ENCODE results near the gene HCRTR1. TPM values are rescaled to one million over a fixed set of nuclear protein-coding genes. Genes with fewer than 3 reads are reported as not detected.

The HCRTR1 gene
- total RNA-seq, 1 donor from 2014 or later: not detected

DNA sequence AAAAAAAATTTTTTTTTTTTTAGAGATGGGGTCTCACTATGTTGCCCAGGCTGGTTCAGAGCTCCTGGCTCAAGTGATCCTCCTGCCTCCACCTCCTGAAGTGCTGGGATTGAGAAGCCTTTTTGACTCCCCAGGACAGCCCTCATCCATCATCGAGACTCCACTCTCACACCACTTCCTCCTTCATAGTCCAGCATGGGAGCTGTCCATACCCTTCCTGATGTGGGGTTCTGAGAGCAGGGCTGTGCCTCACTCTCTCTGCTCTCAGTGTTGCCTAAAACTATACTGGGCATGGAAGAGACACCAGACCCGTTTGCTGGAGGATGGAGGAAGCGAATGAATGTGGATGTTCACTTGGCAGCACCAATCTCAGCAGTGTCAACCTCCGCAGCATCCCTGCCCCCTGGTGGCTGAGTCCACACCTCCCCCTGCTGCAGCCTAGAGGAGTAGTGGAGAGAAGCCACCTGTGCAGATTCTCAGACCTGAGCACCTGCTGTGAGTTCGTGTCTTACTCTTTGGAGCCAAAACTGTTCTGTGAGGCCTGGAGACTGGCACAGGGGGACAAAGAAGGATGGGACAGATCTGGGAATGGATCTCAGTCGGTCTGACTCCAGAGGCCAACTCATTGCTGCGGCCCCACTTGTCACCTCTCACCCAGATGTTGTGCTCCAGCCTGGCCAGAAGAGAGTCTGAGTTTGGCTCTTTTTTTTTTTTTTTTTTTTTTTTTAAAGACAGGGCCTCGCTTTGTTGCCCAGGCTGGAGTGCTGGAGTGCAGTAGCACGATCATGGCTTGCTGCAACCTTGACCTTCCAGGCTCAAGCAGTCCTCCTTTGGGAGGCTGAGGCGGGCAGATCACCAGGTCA lies 23.5 kb upstream of the HCRTR1 start:
- Mint-ChIP-seq H3K9me3 (ENCODE audit: unreplicated experiment) (peaks cover 4% of the 10 kb centered on the region), H3K27ac (ENCODE audit: unreplicated experiment) (no peak overlapping the region), H3K27me3 (ENCODE audit: unreplicated experiment) (peaks cover 9% of the 10 kb centered on the region), H3K36me3 (ENCODE audit: unreplicated experiment) (no peaks in the 10 kb centered on the region), H3K4me1 (ENCODE audit: low read depth, unreplicated experiment) (peaks cover 21% of the 10 kb centered on the region), H3K4me3 (ENCODE audit: unreplicated experiment) (no peak overlapping the region)
- DNase-seq: peak; percentile 91
- TF ChIP-seq, protein P1, sequence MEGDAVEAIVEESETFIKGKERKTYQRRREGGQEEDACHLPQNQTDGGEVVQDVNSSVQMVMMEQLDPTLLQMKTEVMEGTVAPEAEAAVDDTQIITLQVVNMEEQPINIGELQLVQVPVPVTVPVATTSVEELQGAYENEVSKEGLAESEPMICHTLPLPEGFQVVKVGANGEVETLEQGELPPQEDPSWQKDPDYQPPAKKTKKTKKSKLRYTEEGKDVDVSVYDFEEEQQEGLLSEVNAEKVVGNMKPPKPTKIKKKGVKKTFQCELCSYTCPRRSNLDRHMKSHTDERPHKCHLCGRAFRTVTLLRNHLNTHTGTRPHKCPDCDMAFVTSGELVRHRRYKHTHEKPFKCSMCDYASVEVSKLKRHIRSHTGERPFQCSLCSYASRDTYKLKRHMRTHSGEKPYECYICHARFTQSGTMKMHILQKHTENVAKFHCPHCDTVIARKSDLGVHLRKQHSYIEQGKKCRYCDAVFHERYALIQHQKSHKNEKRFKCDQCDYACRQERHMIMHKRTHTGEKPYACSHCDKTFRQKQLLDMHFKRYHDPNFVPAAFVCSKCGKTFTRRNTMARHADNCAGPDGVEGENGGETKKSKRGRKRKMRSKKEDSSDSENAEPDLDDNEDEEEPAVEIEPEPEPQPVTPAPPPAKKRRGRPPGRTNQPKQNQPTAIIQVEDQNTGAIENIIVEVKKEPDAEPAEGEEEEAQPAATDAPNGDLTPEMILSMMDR (IDR thresholded peaks at IDR 0.05; ENCODE audit: partially characterized antibody, unreplicated experiment): peak; percentile 84

DNA sequence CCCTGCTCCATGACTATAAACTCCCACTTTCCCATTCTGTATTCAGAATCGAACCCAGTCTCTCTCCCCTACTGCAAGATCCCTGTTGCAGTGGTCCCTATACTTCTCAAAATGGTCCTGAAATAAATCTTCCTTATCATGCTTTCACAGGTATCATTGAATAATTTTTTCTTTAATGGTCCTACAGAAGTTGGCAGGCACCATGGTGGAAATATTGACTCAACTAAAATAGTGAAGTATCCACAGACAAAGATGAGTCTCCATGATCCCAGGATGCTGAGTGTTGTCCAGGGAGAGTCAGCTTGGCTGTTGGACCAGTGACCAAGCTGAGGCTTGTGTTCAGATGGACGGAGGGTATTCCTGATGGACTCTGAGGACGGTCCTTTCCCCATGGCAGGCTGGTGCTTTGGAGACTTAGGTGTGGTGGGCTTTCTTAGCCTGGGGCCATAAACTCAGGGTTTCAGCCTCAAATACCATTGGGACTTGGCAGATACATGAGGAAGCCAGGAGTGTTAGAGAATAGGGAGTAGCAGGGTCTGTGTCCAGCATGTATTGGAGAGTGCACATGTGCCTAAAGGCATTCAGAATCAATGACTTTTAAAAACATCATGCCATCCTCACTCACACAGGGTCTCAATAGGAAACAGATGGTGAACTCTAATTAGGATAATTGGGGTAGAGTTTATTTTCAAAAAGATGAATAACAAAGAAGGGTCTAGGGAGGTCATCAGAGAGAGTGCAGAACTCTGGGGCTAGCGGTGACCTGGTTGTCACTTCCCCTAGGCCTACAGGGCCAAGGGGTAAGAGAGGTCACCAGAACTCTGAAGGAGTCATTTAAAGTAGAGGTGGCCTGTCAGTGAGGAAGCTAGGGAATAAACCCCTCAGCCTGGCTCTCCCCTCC lies 21.4 kb upstream of the HCRTR1 start:
- DNase-seq: no peak
- H3K4me3 Mint-ChIP-seq (ENCODE audit: unreplicated experiment): peak overlapping the region; percentile 4

DNA sequence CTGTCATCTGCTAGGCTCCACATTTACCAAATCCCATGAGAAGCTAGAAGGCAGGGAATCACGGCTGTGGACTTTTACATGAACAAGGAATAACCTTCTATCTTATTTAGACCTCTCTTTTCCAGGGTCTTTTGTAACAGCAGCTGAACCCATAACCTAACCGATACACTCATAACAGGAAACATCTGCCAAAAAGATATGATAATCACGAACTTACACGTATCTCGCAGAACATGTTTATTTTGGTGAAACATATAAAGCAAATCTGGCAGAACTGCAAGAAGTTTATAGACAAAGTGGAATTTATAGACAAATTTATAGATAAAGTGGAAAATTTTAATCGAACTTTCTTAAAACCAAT lies 20.8 kb upstream of the HCRTR1 start:
- H3K27ac Mint-ChIP-seq (ENCODE audit: unreplicated experiment): peak overlapping the region; percentile 63
- TF ChIP-seq, protein P1 (IDR thresholded peaks at IDR 0.05; ENCODE audit: partially characterized antibody, unreplicated experiment): no peak
- H3K9me3 Mint-ChIP-seq (ENCODE audit: unreplicated experiment): peaks cover 2% of the 10 kb centered on the region
- H3K27me3 Mint-ChIP-seq (ENCODE audit: unreplicated experiment): peaks cover 3% of the 10 kb centered on the region
- H3K4me1 Mint-ChIP-seq (ENCODE audit: low read depth, unreplicated experiment): peaks cover 19% of the 10 kb centered on the region
- peak overlapping the region; percentile 39 for H3K4me3 Mint-ChIP-seq (ENCODE audit: unreplicated experiment)
- H3K36me3 Mint-ChIP-seq (ENCODE audit: unreplicated experiment): no peaks in the 10 kb centered on the region
- DNase-seq: no peak

More for the DNA sequence above, 21.4 kb upstream of the HCRTR1 start:
- peaks cover 2% of the 10 kb centered on the region for H3K9me3 Mint-ChIP-seq (ENCODE audit: unreplicated experiment)
- peak overlapping the region; percentile 63 for H3K27ac Mint-ChIP-seq (ENCODE audit: unreplicated experiment)
- peaks cover 3% of the 10 kb centered on the region for H3K27me3 Mint-ChIP-seq (ENCODE audit: unreplicated experiment)
- peaks cover 19% of the 10 kb centered on the region for H3K4me1 Mint-ChIP-seq (ENCODE audit: low read depth, unreplicated experiment)
- TF ChIP-seq, protein P1 (IDR thresholded peaks at IDR 0.05; ENCODE audit: partially characterized antibody, unreplicated experiment): no peak
- H3K36me3 Mint-ChIP-seq (ENCODE audit: unreplicated experiment): no peaks in the 10 kb centered on the region

DNA sequence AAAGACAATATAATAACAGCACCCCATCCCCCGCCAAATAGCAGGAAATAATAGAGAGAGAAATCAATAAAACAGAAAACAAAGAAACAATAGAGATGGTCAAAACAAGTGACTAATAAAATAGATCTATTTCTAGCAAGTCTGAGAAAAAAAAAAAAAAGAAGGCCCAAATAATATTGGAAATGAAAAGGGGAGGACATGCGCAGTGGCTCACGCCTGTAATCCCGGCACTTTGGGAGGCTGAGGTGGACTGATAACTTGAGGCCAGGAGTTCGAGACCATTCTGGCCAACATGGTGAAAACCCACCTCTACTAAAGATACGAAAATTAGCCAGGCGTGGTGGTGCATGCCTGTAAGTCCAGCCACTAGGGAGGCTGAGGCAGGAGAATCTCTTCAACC lies 18.5 kb upstream of the HCRTR1 start:
- H3K9me3 Mint-ChIP-seq (ENCODE audit: unreplicated experiment): peaks cover 2% of the 10 kb centered on the region
- peaks cover 19% of the 10 kb centered on the region for H3K4me1 Mint-ChIP-seq (ENCODE audit: low read depth, unreplicated experiment)
- H3K27me3 Mint-ChIP-seq (ENCODE audit: unreplicated experiment): no peaks in the 10 kb centered on the region
- DNase-seq: no peak
- H3K27ac Mint-ChIP-seq (ENCODE audit: unreplicated experiment): no peak overlapping the region
- no peaks in the 10 kb centered on the region for H3K36me3 Mint-ChIP-seq (ENCODE audit: unreplicated experiment)
- TF ChIP-seq, protein P1 (IDR thresholded peaks at IDR 0.05; ENCODE audit: partially characterized antibody, unreplicated experiment): no peak
- H3K4me3 Mint-ChIP-seq (ENCODE audit: unreplicated experiment): no peak overlapping the region

All from glutamatergic neuron (in vitro differentiated cells).